ENCODE data around the gene KRT14.
"Not testable (repeated sequence)": the region's sequence is repeated elsewhere in the genome, so short reads cannot be mapped to it uniquely, and the experiment has no call there.

KRT14 gene

DNA sequence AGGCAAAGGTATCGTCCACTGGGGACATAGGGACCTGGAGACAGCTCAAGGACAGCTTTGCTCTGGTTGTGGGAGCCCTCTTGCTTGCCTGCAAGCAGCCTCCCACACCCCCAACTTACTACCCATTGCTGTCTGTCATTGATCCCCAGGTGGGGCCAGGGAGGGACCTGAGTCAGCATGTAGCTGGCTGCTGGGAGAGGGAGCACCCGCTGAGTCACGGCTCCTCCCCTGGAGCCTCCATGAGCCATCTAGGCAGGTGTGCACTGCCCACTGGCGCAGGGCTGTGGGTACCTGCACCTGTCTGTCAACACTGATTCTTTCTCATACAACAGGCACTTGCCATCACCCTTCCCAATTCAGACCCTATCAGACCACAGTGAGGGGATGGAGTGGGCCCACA, 10.0 kb downstream of the KRT14 start:
- DNase-seq: not testable (repeated sequence)

DNA sequence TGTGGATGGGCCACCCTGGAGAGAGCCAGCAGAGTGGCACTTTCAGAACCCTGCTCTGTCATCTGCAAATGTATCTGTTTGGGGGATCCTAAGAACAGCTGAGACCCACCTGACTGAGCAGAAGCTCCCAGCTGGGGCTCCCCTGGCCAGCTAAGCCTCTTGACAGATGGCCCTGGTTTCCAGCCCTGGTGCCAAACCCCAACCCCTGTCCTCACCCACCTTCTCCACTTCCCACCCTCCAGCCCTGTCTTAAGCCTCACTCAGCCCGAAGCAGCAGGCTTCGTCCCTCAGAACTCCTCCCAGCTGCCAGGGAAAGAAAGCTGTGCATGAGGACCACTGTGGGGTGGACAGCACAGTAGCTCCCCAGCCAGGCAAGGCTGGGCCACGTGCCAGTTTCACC, 11.4 kb downstream of the KRT14 start:
- no peak for DNase-seq

DNA sequence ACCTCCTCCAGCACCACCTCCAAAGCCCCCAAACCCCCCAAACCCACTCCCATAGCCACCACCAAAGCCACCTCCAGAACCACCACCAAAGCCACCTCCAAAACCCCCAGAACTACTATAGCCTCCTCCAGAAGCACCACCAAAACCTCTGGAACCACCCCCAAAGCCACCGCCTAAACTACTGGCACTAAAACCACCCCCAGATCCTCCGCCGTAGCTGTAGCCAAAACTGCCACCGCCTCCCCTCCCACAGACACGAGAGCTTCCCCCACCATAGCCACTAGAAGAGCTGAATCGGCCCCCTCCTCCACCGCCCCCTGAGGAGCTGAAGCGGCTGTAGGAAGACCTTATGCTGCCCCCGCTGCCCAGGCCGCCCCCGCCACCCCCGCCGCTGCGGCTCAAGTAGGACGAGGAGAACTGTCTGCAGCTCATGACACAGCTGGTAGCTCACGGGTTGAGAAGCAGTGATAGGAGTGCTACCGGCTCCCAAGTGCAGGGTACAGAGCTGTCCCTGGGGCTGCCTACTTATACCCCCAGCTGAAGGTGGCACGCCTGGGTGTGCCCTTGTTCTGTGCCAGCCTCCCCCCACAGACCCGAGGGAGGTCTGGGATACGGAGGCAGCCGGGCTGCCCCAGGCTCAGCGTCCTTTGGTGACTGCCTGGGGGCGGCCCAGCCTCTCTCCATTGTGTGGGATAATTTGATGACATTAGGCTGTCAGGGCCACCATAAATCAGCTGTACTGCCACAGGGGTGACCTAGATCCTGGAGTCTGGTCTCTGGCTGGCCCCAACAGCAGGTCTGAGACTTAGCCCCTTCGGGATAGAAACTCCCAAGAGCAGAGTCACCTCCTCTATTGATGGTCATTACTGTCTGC, 14.9 kb downstream of the KRT14 start, which contains the start of gene KRT9:
TSS of gene KRT9 (minus strand) at position 499 of the 874 bp plus-strand sequence. CDS start at position 432, 67 bp downstream.
- peak; percentile 60 for DNase-seq

DNA sequence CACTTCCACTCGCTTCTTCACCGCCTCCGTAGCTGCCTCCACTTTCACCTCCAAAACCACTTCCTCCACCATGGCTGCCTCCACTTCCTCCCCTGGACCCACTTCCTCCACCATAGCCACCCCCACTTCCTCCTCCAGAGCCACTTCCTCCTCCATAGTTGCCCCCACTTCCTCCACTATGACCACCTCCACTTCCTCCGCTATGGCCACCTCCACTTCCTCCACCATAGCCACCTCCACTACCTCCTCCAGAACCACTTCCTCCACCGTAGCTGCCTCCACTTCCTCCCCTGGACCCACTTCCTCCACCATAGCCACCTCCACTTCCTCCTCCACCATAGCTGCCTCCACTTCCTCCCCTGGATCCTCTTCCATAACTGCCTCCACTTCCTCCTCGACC, 19.4 kb downstream of the KRT14 start:
- no peak for DNase-seq

DNA sequence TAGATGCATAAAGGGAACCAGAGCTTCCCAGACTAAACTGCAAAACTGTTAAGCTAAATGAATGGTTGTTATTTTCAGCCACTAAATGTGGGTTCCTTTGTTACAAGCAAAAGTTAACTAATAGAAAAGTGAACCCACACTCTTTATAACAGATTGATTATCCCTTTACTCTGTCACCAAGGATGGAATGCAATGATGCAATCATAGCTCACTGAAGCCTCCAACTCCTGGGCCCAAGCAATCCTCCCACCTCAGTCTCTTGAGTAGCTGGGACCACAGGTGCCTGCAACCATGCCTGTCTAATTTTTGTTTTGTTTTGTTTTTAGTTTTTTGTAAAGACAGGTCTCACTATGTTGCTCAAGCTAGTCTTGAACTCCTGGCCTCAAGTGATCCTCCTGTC, 21.4 kb downstream of the KRT14 start:
- no peak for DNase-seq

DNA sequence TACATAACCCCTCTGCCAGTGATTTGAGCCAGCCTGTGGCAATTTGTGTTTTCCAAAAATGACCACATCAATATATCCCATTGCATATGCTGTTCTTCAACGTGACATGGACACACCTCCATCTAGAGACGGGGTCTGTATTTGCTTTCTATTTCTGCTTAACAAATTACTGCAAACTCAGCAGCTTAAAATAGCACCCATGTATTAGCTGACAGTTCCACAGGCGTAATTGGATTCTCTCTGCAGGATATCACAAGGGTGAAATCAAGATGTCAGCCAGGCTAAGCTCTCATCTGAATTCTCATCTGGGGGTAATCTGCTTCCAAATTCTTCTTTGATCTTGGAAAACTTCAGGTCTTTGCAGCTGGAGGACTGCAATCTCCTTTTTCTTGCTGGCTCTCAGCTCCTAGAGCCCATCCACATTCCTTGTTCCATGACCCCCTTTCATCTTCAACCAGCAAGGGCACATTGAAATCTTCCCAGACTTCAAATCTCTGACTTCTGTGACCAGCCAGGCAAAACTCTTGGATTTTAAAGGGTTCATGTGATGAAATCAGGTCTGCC, 23.0 kb downstream of the KRT14 start:
- DNase-seq: no peak

DNA sequence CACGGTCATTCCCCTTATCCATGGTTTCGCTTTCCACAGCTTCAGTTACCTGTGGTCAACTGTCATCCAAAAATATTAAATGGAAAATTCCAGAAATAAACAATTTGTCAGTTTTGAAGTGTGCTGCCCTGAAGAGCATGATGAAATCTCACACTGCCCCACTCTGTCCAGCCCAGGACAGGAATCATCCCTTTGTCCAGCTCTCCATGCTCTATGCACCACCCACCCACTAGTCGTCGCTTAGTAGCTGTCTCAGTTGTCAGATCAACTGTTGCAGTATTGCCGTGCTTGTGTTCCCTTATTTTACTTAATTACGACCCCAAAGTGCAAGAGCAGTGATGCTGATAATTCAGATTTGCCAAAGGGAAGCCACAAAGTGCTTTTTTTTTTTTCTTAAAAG, 25.1 kb downstream of the KRT14 start:
- DNase-seq: no peak

DNA sequence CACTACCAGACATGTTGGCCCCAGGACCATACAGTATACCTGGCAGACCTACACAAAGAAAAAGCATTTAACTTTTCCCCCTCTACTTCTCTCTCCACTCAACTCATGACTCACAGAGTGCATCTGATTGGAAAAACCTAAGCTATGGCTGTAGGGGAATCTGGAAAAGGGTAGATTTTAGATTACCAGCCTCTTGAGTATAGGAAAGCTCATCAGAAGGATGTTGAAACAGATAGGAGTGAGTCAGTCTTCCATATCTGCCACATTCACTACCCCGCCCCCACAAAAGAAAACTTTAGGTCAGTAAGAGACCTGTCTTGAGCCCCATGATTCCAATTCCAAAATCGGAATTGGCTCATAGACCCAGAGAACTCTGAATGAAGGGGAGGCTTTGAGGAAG, 27.1 kb downstream of the KRT14 start:
- DNase-seq: no peak

DNA sequence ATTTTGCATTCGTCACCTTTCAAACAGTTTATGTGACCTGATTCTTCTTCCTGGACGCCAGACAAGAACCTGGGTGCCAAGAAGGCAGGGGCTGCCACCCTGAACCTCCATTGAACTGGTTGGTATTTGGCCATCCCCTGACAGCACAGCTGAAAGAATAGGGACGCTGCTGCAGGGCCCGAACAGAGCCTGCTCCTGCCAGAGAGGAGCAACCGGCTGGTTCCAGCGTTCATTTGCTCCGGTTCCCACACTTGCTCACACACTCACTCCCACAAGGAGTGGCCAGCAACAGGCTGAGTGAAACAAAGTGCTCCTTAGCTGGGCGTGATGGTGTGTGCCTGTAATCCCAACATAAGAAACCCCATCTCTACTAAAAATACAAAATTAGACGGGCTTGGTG, 29.8 kb downstream of the KRT14 start:
- DNase-seq: no peak

DNA sequence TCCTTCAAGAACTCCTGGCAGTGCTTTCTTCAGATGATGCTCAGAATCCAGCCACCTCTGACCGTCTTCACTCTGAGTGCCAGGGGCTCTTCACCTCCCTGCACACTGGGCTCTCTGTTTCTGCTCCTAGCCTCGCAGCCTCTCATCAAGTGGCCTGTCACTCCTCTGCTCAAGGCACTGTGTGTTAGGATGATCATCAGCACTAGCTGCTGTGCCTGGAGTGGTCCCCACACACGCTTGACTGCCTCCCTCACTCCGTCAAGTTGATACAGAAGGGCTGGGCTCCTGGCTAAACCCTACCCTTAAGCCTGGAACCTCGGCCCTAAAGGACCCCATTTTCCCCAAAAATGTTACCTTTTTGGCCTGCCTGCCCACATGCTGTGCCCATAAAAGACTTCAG, 30.4 kb downstream of the KRT14 start:
- DNase-seq: peak; percentile 61

DNA sequence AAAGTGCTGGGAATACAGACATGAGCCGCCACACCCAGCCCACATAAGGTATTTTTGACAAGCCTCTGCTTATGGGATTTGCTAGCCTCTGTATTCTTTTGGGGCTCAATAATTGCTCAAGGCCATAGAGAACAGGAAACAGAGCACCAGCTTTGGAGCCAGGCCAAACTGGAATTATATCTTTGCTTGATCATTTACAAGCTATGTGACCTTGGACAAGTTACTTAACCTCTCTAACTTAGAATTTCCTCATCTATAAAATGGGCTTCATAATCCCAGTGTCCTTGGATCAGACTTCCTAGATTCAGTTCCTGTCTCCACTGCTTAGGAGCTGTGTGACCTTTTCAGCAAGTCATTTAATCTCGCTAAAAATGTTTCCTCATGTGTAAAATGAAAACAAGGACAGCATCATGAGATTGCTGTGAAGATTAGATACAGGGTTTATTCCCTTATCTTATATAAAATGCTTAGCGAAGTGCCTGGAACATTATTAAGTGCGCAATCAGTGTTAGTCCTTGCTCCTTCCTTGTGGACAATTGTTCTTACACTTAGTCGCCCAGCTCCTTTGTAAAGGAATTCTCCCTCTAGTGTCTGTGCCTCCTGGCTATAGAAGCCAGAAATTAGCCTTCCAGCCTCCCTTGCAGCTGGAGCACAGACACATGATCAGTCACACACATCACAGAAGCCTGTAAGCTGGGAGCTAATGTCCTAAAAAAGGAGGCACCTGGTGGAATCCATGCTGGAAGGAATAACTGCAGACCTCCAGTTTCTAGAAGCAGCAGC, 31.4 kb downstream of the KRT14 start:
- DNase-seq: no peak

DNA sequence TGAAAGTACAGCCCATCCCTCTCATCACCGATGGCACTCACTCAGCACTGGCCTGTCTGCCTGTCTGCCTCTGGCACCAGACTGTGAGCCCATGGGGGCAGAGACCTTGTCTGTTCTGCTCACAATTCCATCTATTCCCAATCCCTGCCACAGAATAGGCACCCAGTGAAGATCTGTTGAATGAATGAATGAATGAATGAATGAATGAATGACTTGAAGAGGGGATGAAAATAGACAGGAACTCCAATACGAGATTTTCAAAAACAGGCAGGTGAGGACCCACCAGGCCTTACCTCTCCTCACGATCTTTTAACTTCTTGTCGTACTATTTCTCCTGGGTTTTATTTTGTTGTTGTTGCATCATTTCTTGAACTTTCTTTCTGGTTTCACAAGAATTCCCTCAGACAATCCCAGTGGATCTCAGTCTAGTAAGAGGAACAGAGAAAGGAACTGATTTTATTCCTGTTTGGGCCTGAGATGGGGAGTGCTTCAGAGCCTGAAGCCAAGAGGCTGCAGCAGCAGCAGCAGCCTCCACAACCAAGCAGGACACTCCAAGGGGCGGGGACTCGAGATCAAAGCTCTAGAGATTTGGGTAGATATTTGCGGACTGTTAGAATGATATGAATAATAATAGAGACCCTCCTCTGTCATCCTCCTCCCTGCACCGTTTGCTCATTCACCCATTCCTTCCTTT, 32.6 kb downstream of the KRT14 start:
- DNase-seq: no peak

DNA sequence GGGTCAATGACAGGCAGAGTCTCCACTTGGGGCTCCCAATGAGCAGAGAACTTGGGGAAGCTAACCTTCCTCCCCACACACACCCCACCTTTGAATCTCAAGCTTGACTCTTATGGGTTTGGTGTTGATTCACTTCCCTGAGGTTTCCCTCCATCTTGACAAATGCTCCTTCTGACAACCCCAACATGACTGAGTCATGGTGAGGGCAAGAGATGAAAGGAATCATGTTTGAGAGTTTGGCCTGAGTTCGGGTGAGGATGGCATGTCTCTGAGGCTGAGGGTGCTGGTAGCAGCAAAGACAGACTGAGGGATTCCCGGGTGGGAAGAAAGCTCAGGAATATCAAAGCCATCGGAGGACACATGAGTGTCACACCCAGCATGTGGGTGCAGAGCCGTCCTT, 33.5 kb downstream of the KRT14 start:
- no peak for DNase-seq

DNA sequence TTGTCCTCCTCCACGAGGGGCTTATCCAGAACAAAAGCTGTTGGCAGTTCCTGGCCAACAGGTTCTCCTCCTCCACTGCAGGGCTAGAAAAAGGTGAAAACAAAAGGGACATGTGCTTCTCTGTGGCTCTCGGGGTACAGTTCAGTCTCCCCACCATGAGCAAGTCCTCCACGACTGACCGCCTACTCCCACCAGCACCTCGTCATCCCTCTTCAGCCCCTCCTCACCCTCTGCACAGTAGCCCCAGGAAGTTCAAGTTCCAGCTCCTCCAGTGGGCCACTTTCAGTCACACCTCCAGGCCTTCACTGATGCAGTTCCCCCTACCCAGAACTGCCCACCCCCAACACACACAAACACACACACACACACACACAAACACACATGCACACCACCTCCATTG, 34.2 kb downstream of the KRT14 start:
- no peak for DNase-seq

DNA sequence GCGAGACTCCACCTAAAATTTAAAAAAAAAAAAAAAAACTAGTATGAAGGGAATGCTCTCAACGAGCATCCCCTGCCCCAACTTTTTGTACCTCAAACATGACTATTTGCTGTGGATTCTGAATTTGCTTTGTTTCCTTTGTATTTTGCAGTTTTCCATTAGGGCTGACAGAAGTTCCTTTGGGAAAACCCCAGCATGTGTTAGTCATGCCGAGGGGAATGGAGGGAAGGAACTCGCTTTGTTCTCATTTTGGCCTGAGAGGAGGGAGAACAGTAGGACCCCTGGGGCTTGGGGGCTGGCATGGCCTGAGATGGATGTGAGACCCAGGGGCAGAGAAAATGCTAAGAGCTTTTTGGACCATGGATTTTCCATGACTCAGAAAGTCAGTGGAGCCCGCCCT, 35.3 kb downstream of the KRT14 start:
- DNase-seq: no peak

DNA sequence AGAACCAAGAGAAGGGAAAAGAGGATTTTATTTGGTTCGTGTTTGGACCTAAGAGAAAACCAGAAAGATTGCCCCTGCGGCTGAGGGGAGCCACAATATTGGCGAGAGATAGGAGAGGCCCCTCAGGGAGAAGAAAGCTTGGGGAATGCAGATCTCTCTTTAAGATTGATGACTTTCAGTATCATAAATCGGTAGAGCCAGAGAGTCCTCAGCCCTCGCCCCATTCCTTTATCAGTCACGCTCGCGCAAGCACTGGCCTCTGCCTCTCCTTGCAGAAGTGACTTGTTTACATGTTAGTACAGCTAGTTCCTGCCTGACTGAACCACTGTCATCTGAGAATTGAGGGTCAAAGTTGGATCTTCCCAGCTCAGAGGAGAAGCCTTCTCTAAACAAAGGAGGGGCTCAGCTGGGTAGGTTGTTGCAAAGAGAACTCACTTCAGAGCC, 37.1 kb downstream of the KRT14 start:
- DNase-seq: no peak

DNA sequence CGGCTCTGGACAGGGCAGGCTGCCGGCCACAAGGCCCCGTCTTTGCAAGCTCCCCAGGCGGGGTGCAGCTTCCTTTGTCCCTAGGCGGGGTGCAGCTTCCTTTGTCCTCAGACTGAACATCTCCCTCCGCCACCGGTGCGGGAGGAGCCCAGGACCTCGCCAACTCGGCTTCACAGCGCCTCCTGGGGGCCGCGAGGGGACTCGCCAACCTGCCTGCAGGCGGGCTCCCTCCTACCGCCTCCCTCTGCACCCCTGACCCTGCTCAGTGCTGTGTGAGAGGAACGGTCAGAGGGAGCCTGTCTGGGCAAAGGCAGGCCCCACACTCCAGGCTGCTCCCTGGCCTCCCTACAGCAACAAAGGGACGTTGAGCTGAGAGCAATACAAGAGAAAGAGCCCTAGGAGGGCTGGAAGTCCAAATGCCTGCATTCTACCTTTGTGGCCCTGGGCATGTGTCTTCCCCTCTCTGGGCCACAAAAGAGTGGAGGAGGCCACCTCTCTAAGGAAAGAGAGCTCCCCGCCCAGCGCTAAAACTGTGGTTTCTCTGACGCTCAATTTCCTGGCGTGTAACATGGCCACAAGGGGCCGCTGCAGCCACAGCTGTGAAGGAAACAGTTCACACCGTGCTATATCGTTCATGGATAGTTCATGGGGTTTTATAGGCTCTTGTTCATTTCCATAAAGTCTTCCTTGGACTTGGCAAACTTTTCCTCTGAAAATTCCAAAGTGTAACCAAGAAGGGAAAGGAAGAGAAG, 37.7 kb downstream of the KRT14 start:
- peak; percentile 96 for DNase-seq

DNA sequence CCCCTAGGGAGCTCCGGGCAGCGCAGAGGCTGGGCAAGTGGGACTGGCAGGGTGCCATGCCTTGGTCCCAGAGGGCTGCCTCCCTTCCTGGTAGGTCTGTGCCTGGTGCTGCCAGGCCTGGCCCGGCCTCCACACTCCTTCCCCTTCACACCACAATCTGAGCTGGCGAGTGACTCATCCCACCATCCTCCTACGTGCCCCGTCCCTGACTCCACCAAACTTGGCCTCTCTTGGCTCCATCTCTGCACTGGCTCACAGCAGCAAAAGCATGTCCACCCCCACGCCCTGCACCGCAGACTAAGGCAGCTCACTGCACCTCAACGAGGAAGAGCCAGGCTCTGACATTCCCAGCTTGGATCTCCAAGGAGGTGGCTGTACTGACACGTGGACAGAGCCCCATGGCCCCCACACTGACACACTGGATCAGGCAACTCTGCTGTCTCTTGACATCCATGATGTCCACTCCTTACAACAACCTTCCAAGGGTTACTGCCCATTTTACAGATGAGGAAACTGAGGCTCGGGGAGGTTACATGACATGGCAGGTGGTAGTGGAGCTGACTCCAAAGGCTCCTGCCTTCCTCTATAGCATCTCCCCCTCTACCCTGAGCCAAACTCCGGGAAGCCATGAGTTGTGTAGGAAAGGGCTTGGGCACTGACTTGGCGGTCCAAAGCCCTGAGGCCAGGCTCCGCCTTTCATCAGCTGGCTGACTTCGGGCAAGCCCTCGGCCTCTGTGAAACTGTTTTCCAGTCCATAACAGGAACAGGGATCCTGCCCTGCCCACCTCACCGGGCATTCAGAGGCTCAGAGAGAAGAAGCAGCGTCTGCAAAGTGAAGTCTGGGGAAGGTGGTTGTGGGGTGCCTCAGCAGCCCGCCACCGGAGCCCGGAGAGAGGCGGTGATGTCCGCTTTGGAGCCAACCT, 38.5 kb downstream of the KRT14 start:
- no peak for DNase-seq

DNA sequence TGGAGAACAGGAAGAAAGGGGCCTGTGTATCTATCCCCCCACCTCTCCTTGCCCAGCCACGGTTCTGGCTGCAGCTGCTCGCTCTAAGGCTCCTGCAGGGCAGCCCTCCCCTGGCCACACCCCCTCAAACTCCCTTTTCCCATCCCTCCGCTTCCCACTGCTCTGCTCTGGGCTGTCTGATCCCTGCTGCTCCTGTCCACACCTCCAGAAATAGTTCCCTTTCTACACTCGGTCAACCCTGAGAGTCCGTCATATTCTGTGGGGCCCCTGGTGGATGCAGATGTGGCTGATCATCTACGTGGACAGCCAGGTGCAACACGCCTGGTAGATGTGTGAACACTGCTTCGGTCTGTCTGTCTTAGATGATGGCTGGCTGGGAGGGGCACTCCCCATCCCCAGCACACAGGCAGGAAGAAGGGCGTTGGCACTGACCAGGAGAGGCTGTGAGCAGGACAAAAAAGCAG, 39.3 kb downstream of the KRT14 start:
- no peak for DNase-seq

DNA sequence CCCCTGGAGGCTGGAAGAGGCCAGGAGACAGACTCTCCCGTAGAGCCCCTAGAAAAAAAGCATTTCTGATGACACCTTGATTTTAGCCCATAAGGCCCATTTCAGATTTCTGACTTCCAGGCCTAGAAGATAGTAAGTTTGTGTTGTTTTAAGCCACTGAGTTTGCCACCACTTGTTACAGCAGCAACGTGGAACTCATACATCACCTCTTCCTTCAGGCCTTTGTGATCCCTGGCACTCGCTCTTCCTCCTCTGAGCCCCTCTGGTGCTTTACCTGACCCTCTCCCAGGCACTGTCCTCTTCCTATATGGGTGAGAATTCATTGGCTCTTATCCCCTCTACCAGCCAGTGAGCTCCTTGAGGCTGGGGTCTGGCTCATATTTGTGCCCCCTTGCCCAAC, 39.9 kb downstream of the KRT14 start:
- no peak for DNase-seq

DNA sequence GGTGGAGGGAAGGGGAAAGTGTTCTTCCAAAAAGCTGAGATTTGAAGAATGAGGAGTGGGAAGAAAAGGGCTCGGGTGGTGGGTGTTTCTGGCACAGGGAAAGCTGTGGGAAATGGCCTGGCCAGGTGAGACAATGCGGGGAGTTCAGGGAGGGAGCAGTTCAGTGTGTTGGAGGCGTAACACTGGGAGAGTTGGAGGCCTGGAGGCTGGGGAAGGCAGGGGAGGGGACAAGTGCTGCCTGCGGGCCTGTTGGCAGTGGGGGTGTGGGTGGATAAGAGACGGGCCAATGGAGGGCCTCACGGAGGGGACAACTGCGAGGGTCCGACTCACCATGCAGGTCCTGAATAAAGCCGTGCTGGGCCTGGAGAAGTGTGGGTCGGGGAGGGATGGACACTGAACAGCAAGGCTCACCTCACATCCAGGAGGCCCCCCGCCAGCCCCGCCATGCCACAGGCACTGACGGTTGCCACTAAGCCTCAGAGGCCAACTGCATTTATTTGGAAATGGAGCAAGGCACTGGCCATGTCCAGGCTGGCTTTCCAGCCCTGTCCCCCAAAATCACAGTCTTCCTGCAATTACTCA, 40.8 kb downstream of the KRT14 start:
- DNase-seq: no peak
